GM12864 (cell line): ENCODE results near the gene TCF12.

Experiments
- DNase-seq: peaks from one replicate; pipeline ENCODE4 v3.0.0-alpha.2; 2011; ENCODE audit warnings: low read depth
- H3K4me3 ChIP-seq: 2 replicates; pipeline ENCODE4 v1.5.1; 2011; ENCODE audit warnings: mild to moderate bottlenecking, low read depth, low read length, control low read depth
- CTCF ChIP-seq: IDR thresholded peaks from 2 replicates; pipeline ENCODE4 v1.5.1; 2011; ENCODE audit warnings: low read depth, mild to moderate bottlenecking, moderate library complexity, low read length, control low read depth, inconsistent platforms; ENCODE audit errors: missing control alignments

Gene TCF12

GRCh38 chr15:57333487-57333886 lies 415.0 kb downstream of the TCF12 start:
- no peak overlapping the region for H3K4me3 ChIP-seq
- no peak for TF ChIP-seq CTCF
- DNase-seq = no peak

DNA sequence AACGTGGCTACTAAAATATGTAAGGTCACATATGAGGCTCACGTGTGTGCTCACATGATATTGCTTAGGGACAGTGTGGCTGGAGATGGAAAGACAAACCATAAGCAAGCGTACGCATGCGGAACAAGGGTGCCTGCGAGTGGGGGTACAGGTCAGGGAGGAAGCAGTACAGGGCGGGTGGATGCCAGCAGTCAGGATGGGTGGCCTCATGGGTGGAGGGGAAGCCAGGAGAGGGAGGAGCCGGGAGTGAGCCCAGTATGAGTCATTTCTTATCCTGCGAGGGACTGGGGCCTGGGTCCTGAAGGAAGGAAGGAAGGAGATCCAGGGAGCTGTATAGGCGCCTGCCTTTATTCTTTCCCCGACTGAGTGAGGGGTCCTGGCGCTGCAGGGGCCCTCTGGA lies 415.8 kb downstream of the TCF12 start:
- no peak overlapping the region for H3K4me3 ChIP-seq
- TF ChIP-seq CTCF = no peak
- no peak for DNase-seq

- no peak overlapping the region for H3K4me3 ChIP-seq
- no peak for TF ChIP-seq CTCF
- no peak for DNase-seq
Observed at GRCh38 chr15:57335293-57335715, 416.9 kb downstream of the TCF12 start.

GRCh38 chr15:57335719-57336118 lies 417.3 kb downstream of the TCF12 start:
- no peak for DNase-seq
- no peak for TF ChIP-seq CTCF
- no peak overlapping the region for H3K4me3 ChIP-seq

DNA sequence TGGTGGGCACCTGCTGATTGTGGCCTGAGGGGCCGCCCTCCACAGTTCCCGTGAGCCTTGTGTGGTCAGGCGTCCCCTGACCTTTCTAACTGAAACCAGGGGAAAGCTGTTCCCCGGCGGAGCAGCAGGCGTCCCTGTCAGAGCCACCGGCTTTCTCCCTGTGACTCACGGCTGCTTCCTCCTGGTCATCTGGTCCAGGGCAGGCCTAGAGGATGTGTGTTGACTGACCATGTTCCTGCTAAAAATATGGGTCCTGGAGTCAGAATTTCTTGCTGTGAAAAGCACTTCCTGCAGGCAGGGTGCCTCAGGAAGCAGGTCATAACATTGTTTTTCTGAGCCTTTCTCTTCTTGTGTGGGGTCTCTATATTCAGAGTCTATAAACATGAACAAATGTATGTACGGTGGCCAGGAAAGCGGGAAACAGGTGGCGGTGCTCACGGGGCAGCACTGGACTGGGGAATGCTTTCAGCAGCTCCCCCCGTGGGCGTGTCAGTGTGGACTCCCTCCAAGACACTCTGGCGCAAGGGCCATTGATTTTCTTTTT lies 419.5 kb downstream of the TCF12 start:
- no peak for TF ChIP-seq CTCF
- H3K4me3 ChIP-seq = no peak overlapping the region
- no peak for DNase-seq

DNA sequence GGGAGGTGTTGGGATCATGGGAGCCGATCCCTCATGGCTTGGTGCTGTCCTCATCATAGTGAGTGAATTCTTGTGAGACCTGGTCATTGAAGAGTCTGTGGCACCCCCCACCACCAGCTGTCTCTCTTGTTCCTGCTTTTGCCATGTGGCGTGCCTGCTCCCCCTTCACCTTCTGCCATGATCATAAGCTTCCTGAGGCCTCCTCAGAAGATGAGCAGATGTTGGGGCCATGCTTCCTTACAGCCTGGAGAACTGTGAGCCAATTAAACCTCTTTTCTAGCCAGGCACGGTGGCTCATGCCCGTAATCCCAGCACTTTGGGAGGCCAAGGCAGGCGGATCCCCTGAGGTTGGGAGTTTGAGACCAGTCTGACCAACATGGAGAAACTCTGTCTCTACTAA lies 420.9 kb downstream of the TCF12 start:
- TF ChIP-seq CTCF = no peak
- DNase-seq = no peak
- H3K4me3 ChIP-seq = no peak overlapping the region
